Left lung (tissue), 10 donors: Measurements from ENCODE around the gene FBXO7. TPM values are rescaled to one million over a fixed set of nuclear protein-coding genes. Genes with fewer than 3 reads are reported as not detected.
A peak's percentile ranks its signal among the peaks of the same experiment; 100 is the strongest.

ENCODE experiments used
- ATAC-seq: fragments of 200-7000 bp; cut with Tn5 transposase; one replicate; pipeline ENCODE4 v1.9.1; 2020; ENCODE audit warnings: moderate library complexity
- DNase-seq, 4 donors: peaks; one replicate each; pipeline ENCODE4 v3.0.0-alpha.2; 2013 to 2020
- H3K27ac ChIP-seq, 2 donors: fragments of 200-600 bp; sonication (generic) in 1 of 2; one replicate each; pipeline versions ENCODE4 v1.5.0 to v1.8.0; 2020 to 2021
- H3K27me3 ChIP-seq, 2 donors: fragments of 200-600 bp; sonication (generic) in 1 of 2; one replicate each; pipeline versions ENCODE4 v1.5.0 to v1.8.0; 2020 to 2021
- H3K36me3 ChIP-seq, 2 donors: fragments of 200-600 bp; sonication (generic) in 1 of 2; one replicate each; pipeline versions ENCODE4 v1.5.0 to v1.8.0; 2020 to 2021
- H3K4me1 ChIP-seq, 2 donors: fragments of 200-600 bp; one replicate each; pipeline ENCODE4 v1.8.0; 2021
- H3K4me3 ChIP-seq, 2 donors: fragments of 200-600 bp; sonication (generic) in 1 of 2; one replicate each; pipeline versions ENCODE4 v1.5.0 to v1.8.0; 2020 to 2021; ENCODE audit warnings: mild to moderate bottlenecking in 1 of 2
- H3K9me3 ChIP-seq, 2 donors: fragments of 200-600 bp; sonication (generic) in 1 of 2; one replicate each; pipeline versions ENCODE4 v1.5.0 to v1.8.0; 2020 to 2021
- CTCF ChIP-seq, 2 donors: fragments of 200-600 bp; sonication (generic) in 1 of 2; IDR thresholded peaks; one replicate each; pipeline versions ENCODE4 v1.5.0 to v1.8.0; 2021; ENCODE audit warnings: antibody characterized with exemption in 2 of 2
- intact Hi-C, 2 donors: fragments of 100-400 bp; cut with DNase I; formaldehyde crosslinking; loops; one replicate each; pipeline versions ENCODE4 v1.11.2 to v1.14.2; 2022
- polyA plus RNA-seq, 6 donors: library from polyadenylated mRNA; unstranded; fragments of 120-200 nt; gene quantifications; one replicate each; pipeline ENCODE4 v1.2.1, GENCODE V29; 2013; ENCODE audit not compliant: insufficient read length in 6 of 6
- total RNA-seq, 2 donors: library from RNA; stranded (reverse); fragmentation: NEBNext Ultra II Directional; extraction: Animal tissue kit (Norgen Biotek cat#: 25700); gene quantifications; one replicate each; pipeline ENCODE4 v1.2.1, GENCODE V29; 2021
- donor health status: DM: no; HTN: yes; CAD: no.
- donor health status: DM: no; HTN: no; CAD: no.

FBXO7 gene
- total and polyA plus RNA-seq, 8 donors: 84.5 to 114 (median 106) TPM

- ATAC-seq: no peak
- H3K27me3 ChIP-seq: no peaks in the 10 kb centered on the region
- H3K4me3 ChIP-seq: no peak overlapping the region
- no peak for DNase-seq
- no peaks in the 10 kb centered on the region for H3K9me3 ChIP-seq
- intact Hi-C loops: loop anchor here in 1 of 2 donors (10.0 kb wide), 1 partner anchor 273 kb away; no protein-coding TSS in a partner anchor
- H3K4me1 ChIP-seq: no peaks in the 10 kb centered on the region
- no peak overlapping the region for H3K27ac ChIP-seq
- TF ChIP-seq CTCF (IDR thresholded peaks at IDR 0.05): no peak
- H3K36me3 ChIP-seq: no peaks in the 10 kb centered on the region
These were observed 47.6 kb downstream of the FBXO7 start for GRCh38 chr22:32522237-32522636.

GRCh38 chr22:32527756-32528155 is 53.1 kb downstream of the FBXO7 start:
- Histone ChIP-seq H3K36me3 (no peaks in the 10 kb centered on the region), H3K27ac (no peak overlapping the region), H3K4me1 (peaks cover 13 to 29% of the 10 kb centered on the region in 2 donors), H3K27me3 (no peaks in the 10 kb centered on the region), H3K9me3 (no peaks in the 10 kb centered on the region), H3K4me3 (no peak overlapping the region)
- no peak for DNase-seq
- intact Hi-C loops: loop anchor here in 1 of 2 donors (2.0 to 10.0 kb wide), 2 partner anchors 267 to 473 kb away; no protein-coding TSS in a partner anchor
- no peak for TF ChIP-seq CTCF (IDR thresholded peaks at IDR 0.05)
- ATAC-seq: no peak

GRCh38 chr22:32528316-32528715 is 53.7 kb downstream of the FBXO7 start:
- no peak for TF ChIP-seq CTCF (IDR thresholded peaks at IDR 0.05)
- no peak overlapping the region for H3K27ac ChIP-seq
- no peak overlapping the region for H3K4me3 ChIP-seq
- H3K4me1 ChIP-seq: peaks cover 13 to 30% of the 10 kb centered on the region in 2 donors
- H3K27me3 ChIP-seq: no peaks in the 10 kb centered on the region
- no peaks in the 10 kb centered on the region for H3K9me3 ChIP-seq
- DNase-seq (no peak), ATAC-seq (no peak)
- H3K36me3 ChIP-seq: no peaks in the 10 kb centered on the region
- intact Hi-C loops: loop anchor here in 1 of 2 donors (2.0 to 10.0 kb wide), 2 partner anchors 266 to 472 kb away; no protein-coding TSS in a partner anchor

- DNase-seq (peak; percentile 80 to 92 (median 84)), ATAC-seq (peak; percentile 87)
- Histone ChIP-seq H3K27me3 (no peaks in the 10 kb centered on the region), H3K4me3 (no peak overlapping the region), H3K4me1 (peaks cover 16 to 35% of the 10 kb centered on the region in 2 donors), H3K36me3 (no peaks in the 10 kb centered on the region), H3K27ac (peak overlapping the region; percentile 17 to 34), H3K9me3 (no peaks in the 10 kb centered on the region)
- intact Hi-C loops: loop anchor here in 1 of 2 donors (2.0 to 10.0 kb wide), 2 partner anchors 266 to 472 kb away; no protein-coding TSS in a partner anchor
- peak; percentile 82 to 88 for TF ChIP-seq CTCF (IDR thresholded peaks at IDR 0.05)
These were observed 54.7 kb downstream of the FBXO7 start for GRCh38 chr22:32528984-32529982.

- peak overlapping the region; percentile 19 to 37 for H3K27ac ChIP-seq
- H3K36me3 ChIP-seq: no peaks in the 10 kb centered on the region
- TF ChIP-seq CTCF (IDR thresholded peaks at IDR 0.05): no peak
- intact Hi-C loops: loop anchor here in 1 of 2 donors (10.0 kb wide), 1 partner anchor 94 kb away; no protein-coding TSS in a partner anchor
- no peak overlapping the region for H3K4me3 ChIP-seq
- ATAC-seq (no peak), DNase-seq (no peak)
- peaks cover 16 to 35% of the 10 kb centered on the region in 2 donors for H3K4me1 ChIP-seq
- H3K9me3 ChIP-seq: no peaks in the 10 kb centered on the region
- H3K27me3 ChIP-seq: no peaks in the 10 kb centered on the region
These were observed 56.6 kb downstream of the FBXO7 start for GRCh38 chr22:32531228-32531627.
